Uterus (tissue), 2 donors: ENCODE data around the gene LITAF.

Experiments
- POLR2A ChIP-seq, 2 donors: fragments of 450-650 bp; IDR thresholded peaks; one replicate each; pipeline ENCODE4 v1.6.1; 2016; ENCODE audit warnings: antibody characterized with exemption in 2 of 2, mild to moderate bottlenecking in 1 of 2, moderate library complexity in 1 of 2
- TF ChIP-seq, protein P1 (sequence below), 4 experiments: fragments of 200-600 bp in 2 of 4; fragments of 450-650 bp in 2 of 4; sonication (generic) in 2 of 4; IDR thresholded peaks; one replicate each; pipeline ENCODE4 v1.5.1; 2016 to 2019; ENCODE audit warnings: antibody characterized with exemption in 4 of 4, mild to moderate bottlenecking in 2 of 4, moderate library complexity in 1 of 4

DNA sequence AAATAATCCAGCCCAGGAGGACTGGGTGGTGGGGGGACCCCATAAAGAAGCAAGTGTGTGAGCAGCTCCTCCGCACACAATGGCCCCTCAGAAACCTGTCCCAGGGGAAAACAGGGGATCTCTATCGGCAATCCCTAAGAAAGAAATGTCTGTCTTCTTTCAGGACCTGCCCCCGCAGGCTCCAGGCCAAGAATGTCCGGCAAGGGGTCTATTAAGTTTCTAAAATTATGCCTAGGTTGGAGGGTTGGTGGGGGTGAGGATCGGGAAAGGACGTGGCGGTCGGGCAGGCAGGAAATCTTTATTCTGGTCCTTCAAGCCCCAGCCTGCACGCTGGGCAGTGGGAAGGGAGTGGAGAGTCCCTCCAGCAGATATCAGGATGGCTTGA is 23.4 kb upstream of the LITAF start:
- TF ChIP-seq, protein P1, sequence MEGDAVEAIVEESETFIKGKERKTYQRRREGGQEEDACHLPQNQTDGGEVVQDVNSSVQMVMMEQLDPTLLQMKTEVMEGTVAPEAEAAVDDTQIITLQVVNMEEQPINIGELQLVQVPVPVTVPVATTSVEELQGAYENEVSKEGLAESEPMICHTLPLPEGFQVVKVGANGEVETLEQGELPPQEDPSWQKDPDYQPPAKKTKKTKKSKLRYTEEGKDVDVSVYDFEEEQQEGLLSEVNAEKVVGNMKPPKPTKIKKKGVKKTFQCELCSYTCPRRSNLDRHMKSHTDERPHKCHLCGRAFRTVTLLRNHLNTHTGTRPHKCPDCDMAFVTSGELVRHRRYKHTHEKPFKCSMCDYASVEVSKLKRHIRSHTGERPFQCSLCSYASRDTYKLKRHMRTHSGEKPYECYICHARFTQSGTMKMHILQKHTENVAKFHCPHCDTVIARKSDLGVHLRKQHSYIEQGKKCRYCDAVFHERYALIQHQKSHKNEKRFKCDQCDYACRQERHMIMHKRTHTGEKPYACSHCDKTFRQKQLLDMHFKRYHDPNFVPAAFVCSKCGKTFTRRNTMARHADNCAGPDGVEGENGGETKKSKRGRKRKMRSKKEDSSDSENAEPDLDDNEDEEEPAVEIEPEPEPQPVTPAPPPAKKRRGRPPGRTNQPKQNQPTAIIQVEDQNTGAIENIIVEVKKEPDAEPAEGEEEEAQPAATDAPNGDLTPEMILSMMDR (IDR thresholded peaks at IDR 0.05), result no peak
- no peak for TF ChIP-seq POLR2A (IDR thresholded peaks at IDR 0.05)
